ENCODE measurements around the gene DLGAP1. TPM values are rescaled to one million over a fixed set of nuclear protein-coding genes. Genes with fewer than 3 reads are reported as not detected.
"Not testable (repeated sequence)": the region's sequence is repeated elsewhere in the genome, so short reads cannot be mapped to it uniquely, and the experiment has no call there.

The DLGAP1 gene
- total RNA-seq, 2 experiments from 2014 or later, result 0.53 to 1.5 TPM

DNA sequence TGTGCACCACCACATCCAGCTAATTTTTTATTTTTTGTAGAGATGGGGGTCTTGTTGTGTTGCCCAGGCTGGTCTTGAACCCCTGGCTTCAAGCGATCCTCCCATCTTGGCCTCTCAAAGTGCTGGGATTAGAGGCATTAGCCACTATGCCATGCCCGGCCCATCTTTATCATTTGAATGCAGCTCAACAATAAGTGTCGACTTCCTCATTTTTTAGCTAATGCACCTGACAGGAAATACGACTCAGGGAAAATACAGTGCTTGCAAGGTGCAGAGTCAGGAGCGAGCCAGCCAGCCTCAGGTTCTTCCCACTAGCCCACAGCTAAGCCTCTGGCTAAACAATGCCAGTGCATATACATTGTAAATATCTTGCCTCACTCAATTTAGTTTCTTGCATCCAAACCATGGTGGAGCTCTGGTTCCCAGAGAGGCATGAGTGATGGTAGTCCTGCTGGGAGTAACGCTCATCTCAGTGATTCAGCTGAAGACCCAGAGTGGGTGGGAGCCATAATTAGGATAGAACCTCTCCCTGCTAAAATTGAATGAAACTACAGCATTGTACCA lies 870.1 kb downstream of the DLGAP1 start:
- POLR2A ChIA-PET, result interaction anchor here (1.0 to 2.3 kb wide), 8 partner anchors 9 to 302 kb away, joined by 3 to 13 read pairs (median 6); partner anchors contain the start of gene TGIF1
- no peaks in the 10 kb centered on the region for H3K36me3 Mint-ChIP-seq (ENCODE audit: low read depth)
- H3K9me3 Mint-ChIP-seq, result no peaks in the 10 kb centered on the region
- no peaks in the 10 kb centered on the region for H3K27me3 Mint-ChIP-seq
- no peak for DNase-seq
- no peak overlapping the region for H3K27ac Mint-ChIP-seq
- peaks cover 37% of the 10 kb centered on the region for H3K4me1 Mint-ChIP-seq
- H3K4me3 Mint-ChIP-seq, result no peak overlapping the region
- CTCF ChIA-PET, result interaction anchor here (0.6 to 2.3 kb wide), 30 partner anchors 10 to 548 kb away, joined by 3 to 31 read pairs (median 6); no protein-coding TSS in a partner anchor

DNA sequence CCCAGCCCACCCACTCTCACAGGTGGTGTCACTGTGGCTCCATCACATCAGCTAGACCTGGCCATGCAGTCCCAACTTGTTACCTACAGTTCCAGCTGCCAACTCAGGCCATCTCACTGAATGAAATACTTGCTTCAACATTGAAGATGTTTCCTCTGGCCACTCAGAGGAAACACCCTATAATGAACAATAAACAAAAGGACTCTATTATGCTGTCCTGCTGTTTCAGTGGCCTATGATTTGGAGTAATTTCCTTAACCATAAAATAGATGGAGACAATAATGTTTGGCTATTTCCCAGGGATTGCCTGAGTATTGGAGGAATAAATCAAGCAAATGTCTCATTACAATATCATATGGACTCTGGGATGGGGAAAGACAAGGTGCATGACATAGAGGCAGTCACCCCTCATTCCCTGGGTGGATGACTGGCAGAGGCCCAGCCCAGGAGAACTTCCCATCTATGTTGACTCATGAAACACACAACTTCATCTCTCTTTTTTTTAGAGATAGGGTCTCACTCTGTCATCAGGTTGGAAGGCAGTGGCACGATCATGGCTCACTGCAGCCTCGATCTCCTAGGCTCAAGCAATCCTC lies 870.7 kb downstream of the DLGAP1 start:
- Mint-ChIP-seq H3K4me3 (no peak overlapping the region), H3K27ac (no peak overlapping the region), H3K4me1 (peaks cover 37% of the 10 kb centered on the region), H3K27me3 (no peaks in the 10 kb centered on the region), H3K9me3 (no peaks in the 10 kb centered on the region), H3K36me3 (ENCODE audit: low read depth) (no peaks in the 10 kb centered on the region)
- no peak for DNase-seq
- ChIA-PET CTCF (interaction anchor here (0.6 to 2.3 kb wide), 13 partner anchors 10 to 321 kb away, joined by 3 to 31 read pairs (median 7); no protein-coding TSS in a partner anchor), POLR2A (interaction anchor here (1.0 to 2.3 kb wide), 3 partner anchors 10 to 135 kb away, joined by 3 to 13 read pairs (median 9); partner anchors contain the start of gene TGIF1)

DNA sequence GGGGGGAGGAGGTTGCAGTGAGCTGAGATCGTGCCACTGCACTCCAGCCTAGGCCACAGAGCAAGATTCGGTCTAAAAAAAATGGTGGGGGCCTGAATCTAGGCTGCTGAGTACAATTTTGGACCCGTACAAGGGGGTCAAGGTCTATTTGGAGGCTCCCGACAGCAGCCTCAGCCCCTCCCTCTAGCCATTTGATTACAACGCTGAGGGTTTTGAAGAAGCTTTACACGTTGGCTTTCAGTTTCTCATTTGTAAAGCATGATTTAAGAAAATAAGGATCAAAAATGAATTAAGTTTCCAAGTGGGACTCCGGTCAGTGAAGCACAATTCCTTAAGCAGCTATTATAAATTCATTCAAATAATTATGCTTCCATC lies 871.2 kb downstream of the DLGAP1 start:
- Mint-ChIP-seq H3K27me3 (no peaks in the 10 kb centered on the region), H3K4me1 (peaks cover 37% of the 10 kb centered on the region), H3K27ac (no peak overlapping the region), H3K4me3 (no peak overlapping the region), H3K36me3 (ENCODE audit: low read depth) (no peaks in the 10 kb centered on the region), H3K9me3 (no peaks in the 10 kb centered on the region)
- CTCF ChIA-PET, result interaction anchor here (0.7 kb wide), 1 partner anchor 11 kb away, joined by 3 read pairs; no protein-coding TSS in a partner anchor
- no peak for DNase-seq
- POLR2A ChIA-PET, result no interaction called here

DNA sequence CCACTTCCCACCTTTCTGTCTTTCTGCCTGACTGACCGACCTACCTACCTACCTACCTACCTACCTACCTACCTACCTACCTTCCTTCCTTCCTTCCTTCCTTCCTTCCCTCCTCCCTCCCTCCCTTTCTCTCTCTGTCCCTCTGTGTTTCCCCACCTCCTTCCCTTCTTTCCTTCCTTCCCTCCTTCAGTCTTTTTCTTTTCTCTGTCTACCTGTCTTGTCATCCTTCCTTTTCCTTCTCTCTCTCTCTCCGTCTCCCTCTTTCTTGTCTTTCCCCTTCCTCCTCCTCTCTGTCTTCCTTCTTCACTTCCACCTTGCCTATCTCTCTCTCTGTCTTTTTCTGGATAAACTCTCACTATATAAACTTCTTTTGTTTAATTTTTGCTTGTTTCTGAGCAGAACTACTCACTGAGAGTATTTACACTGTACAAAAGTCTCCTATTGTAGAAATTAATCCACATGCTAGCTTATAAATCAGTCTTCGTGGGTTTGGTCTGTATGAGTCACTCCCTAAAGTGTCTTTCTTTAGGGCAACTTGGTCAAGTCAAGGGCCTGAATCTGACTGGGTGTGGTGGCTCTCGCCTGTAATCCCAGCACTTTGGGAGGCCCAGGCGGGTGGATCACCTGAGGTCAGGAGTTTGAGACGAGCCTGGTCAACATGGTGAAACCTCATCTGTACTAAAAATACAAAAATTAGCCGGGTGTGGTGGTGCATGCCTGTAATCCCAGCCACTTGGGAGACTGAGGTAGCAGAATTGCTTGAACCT lies 871.8 kb downstream of the DLGAP1 start:
- POLR2A ChIA-PET; DNase-seq; H3K27ac Mint-ChIP-seq; H3K36me3 Mint-ChIP-seq (ENCODE audit: low read depth); H3K27me3 Mint-ChIP-seq; H3K4me3 Mint-ChIP-seq; H3K9me3 Mint-ChIP-seq: not testable (repeated sequence)
- H3K4me1 Mint-ChIP-seq, result peaks cover 37% of the 10 kb centered on the region
- CTCF ChIA-PET, result interaction anchor here (0.7 kb wide), 1 partner anchor 11 kb away, joined by 3 read pairs; no protein-coding TSS in a partner anchor

DNA sequence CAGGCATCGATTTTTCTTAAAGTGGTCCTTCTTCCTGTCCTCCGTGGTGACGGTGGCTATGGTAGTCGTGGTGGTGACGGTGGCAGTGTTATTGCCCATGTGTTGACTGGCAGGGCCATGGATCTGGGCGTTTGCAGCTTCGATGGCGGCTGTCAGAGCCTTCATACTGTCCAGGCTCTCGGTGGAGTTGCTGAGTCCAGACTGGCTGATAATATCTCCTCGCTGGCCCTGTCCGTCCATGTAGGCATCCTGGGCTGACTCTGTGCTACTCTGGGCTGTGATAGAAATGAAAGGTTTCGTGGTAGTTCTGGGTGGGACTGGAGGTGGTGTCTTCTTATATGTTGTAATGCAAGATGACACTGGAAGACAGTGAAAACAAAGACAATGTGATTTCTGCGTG lies 873.2 kb downstream of the DLGAP1 start:
- peaks cover 27% of the 10 kb centered on the region for H3K4me1 Mint-ChIP-seq
- H3K9me3 Mint-ChIP-seq, result no peaks in the 10 kb centered on the region
- no peaks in the 10 kb centered on the region for H3K36me3 Mint-ChIP-seq (ENCODE audit: low read depth)
- no peak overlapping the region for H3K27ac Mint-ChIP-seq
- no peak overlapping the region for H3K4me3 Mint-ChIP-seq
- ChIA-PET POLR2A (no interaction called here), CTCF (no interaction called here)
- no peak for DNase-seq
- H3K27me3 Mint-ChIP-seq, result no peaks in the 10 kb centered on the region

DNA sequence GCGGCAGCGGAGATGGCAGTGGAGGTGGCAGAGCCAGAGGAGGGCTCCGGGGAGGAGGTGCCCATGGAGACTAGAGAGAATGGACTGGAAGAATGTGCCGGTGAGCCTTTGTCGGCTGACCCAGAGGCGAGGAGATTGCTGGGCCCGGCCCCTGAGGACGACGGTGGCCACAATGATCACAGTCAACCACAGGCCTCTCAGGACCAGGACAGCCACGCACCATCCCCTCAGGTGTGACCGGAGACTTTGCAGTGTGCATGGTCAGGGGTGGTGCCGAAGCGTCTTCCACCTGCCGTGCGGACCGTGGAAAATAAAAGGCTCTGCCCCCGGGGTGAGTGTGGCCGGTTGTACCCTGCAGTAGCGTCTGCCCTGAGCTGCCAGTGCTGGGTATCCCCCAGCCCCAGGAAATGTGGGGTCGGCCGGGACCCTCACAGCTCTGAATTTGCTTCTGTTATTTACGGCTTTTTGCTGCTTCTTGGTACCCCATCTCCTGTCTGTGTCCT lies 874.5 kb downstream of the DLGAP1 start:
- CTCF ChIA-PET; H3K36me3 Mint-ChIP-seq (ENCODE audit: low read depth); H3K27ac Mint-ChIP-seq; DNase-seq; H3K4me3 Mint-ChIP-seq; H3K9me3 Mint-ChIP-seq; H3K27me3 Mint-ChIP-seq; POLR2A ChIA-PET: not testable (repeated sequence)
- H3K4me1 Mint-ChIP-seq, result peaks cover 13% of the 10 kb centered on the region

DNA sequence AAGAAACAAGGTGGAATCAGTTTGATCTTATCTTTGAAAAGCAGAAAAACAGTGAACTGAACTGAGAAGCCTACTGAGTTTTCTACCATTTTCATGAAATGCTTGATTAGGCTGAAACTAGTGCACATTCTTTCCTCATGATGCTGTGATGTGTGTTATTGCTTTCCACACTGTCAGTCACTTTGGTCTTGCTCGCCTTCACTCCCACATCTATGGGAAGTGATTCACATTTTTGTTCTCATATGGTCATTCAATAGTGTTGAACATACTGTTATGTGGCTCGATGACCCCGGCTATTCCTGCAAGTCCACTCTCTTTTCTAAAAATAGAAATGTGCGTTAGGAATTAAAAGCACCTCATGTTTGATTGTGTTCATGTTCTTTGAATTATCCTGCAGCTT lies 875.4 kb downstream of the DLGAP1 start:
- CTCF ChIA-PET, result no interaction called here
- Mint-ChIP-seq H3K4me3 (no peak overlapping the region), H3K27ac (no peak overlapping the region), H3K4me1 (peaks cover 6% of the 10 kb centered on the region), H3K36me3 (ENCODE audit: low read depth) (no peaks in the 10 kb centered on the region), H3K27me3 (no peaks in the 10 kb centered on the region), H3K9me3 (no peaks in the 10 kb centered on the region)
- no peak for DNase-seq
- POLR2A ChIA-PET, result no interaction called here

DNA sequence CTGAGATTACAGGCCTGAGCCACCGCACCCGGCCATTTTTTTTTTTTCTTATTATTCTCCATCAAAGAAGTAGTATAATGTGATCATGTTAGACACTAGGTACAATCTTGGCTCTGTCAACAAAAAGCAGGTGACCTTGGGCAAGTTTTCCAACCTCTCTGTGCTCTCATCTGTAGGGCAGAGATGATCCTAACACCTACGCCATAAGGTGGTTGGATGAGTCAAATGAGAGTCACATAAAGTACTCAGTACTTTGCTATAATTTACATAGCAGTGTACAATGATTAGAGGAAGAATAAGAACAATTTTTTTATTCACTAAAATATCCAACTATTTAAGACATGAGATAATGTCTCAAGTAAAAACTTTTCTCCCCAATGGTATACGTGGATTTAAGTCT lies 876.5 kb downstream of the DLGAP1 start:
- POLR2A ChIA-PET, result no interaction called here
- CTCF ChIA-PET, result interaction anchor here (0.9 kb wide), 1 partner anchor 52 kb away, joined by 3 read pairs; no protein-coding TSS in a partner anchor
- H3K9me3 Mint-ChIP-seq, result no peaks in the 10 kb centered on the region

DNA sequence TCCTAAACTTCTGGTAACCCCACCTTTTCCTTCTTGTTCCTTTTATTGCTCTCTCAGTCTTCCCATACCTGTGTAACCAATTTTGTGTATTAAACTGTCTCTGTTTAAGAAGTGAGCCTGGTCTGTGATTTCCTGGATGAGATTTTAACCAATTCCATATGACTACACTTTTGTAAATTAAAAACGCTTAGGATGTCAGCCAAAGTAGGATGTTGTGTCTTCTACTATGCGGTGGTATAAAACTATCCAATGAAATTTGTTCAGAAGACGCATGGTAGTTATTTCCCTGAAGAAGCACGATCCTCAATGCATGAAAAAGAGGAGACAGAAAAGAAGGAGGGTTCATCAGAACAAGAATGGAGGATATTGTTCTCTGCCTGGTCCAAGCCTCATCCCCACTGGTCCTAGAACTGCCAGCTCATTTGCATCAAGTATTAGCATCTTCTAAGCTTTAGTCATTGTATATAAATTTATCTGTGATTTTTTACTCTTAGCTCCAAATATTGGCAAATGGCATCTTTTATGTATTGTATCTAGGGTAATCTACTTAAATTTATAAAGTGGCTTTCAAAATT lies 877.7 kb downstream of the DLGAP1 start:
- H3K27me3 Mint-ChIP-seq, result no peaks in the 10 kb centered on the region
- ChIA-PET POLR2A (no interaction called here), CTCF (interaction anchor here (0.7 to 1.1 kb wide), 4 partner anchors 51 to 280 kb away, joined by 3 to 5 read pairs (median 3); no protein-coding TSS in a partner anchor)
- no peak overlapping the region for H3K4me3 Mint-ChIP-seq
- H3K4me1 Mint-ChIP-seq, result no peaks in the 10 kb centered on the region
- no peaks in the 10 kb centered on the region for H3K9me3 Mint-ChIP-seq
- H3K27ac Mint-ChIP-seq, result no peak overlapping the region
- no peak for DNase-seq
- no peaks in the 10 kb centered on the region for H3K36me3 Mint-ChIP-seq (ENCODE audit: low read depth)

More for the DNA sequence above, 876.5 kb downstream of the DLGAP1 start:
- Mint-ChIP-seq H3K36me3 (ENCODE audit: low read depth) (no peaks in the 10 kb centered on the region), H3K27ac (no peak overlapping the region), H3K4me3 (no peak overlapping the region), H3K27me3 (no peaks in the 10 kb centered on the region), H3K4me1 (peaks cover 5% of the 10 kb centered on the region)
- no peak for DNase-seq

DNA sequence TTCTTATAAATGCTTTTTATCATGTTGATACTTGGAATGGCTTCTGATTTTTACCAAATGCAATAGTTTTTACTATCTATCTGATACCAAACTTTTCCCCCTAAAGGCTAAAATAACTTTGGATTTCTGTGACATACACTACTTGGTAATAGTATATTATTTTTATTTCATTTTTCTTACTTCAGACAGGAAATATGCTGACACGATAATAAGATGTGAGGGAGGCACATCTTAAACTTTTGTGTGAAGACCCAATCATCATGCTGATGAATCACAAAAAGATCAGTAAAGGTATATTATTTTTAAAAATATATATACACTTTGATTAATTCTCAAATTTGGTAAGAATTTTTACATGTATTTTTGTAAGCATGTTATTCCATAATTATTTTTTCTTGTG lies 882.3 kb downstream of the DLGAP1 start:
- Mint-ChIP-seq H3K9me3 (no peaks in the 10 kb centered on the region), H3K27ac (no peak overlapping the region), H3K27me3 (no peaks in the 10 kb centered on the region), H3K36me3 (ENCODE audit: low read depth) (no peaks in the 10 kb centered on the region), H3K4me3 (no peak overlapping the region), H3K4me1 (no peaks in the 10 kb centered on the region)
- DNase-seq, result no peak
- ChIA-PET POLR2A (no interaction called here), CTCF (no interaction called here)

DNA sequence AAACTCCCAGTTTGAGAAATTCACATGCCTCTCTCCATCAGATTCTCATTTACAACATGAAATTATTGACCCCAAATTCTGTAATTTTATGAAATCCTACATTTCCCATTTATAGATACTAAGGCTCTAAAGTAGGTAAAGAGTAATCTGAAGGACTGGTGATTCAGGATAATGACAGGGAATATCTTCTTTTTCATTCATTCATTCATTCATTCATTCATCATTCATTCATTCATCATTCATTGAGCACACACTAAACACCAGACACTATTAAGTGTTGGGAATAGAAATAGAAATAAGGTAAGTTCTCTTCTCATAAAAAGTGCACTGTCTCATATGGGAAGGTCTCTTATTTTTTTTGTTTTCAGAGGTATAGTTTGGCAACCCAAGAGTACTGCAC lies 888.3 kb downstream of the DLGAP1 start:
- ChIA-PET CTCF (no interaction called here), POLR2A (no interaction called here)
- Mint-ChIP-seq H3K36me3 (ENCODE audit: low read depth) (no peaks in the 10 kb centered on the region), H3K4me3 (no peak overlapping the region), H3K27ac (no peak overlapping the region), H3K9me3 (peaks cover 4% of the 10 kb centered on the region), H3K27me3 (no peaks in the 10 kb centered on the region), H3K4me1 (no peaks in the 10 kb centered on the region)
- no peak for DNase-seq

DNA sequence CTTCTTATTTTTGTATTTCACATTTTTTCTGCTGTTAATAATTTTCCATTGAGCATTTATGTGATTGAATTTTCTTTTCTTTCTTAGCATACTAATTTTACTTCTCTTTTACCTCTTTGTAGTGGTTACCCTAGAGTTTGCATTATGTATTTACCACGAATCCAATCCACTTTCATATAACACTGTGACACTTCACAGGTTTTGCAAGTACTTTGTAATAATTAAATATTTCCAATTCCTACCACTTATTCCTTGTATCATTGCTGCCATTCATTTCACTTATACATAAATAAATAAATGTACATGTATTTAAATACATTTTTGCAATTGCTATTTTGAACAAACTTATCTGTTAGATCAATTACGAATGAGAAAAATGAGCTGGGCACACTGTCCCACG lies 894.4 kb downstream of the DLGAP1 start:
- Mint-ChIP-seq H3K4me3 (no peak overlapping the region), H3K36me3 (ENCODE audit: low read depth) (no peaks in the 10 kb centered on the region), H3K27ac (no peak overlapping the region), H3K9me3 (peaks cover 4% of the 10 kb centered on the region), H3K4me1 (no peaks in the 10 kb centered on the region), H3K27me3 (no peaks in the 10 kb centered on the region)
- ChIA-PET POLR2A (no interaction called here), CTCF (interaction anchor here (0.7 kb wide), 1 partner anchor 24 kb away, joined by 3 read pairs; no protein-coding TSS in a partner anchor)
- DNase-seq, result no peak

All from activated CD4-positive, alpha-beta memory T cell treated with anti-CD3 and anti-CD28 coated beads, Interleukin-2, amount 10 ng/mL, durations not matched to agents 7 days and 5 days (primary cell).